Astrocyte (in vitro differentiated cells and primary cell): ENCODE results near the gene THRA. TPM values are rescaled to one million over a fixed set of nuclear protein-coding genes. Genes with fewer than 3 reads are reported as not detected.

ENCODE experiments used
- DNase-seq: peaks from one replicate; pipeline ENCODE4 v3.0.0-alpha.2; 2010; ENCODE audit warnings: low read depth
- FAIRE-seq: peaks from 2 replicates; lab custom pipeline; 2011; peaks lifted over from hg19 to GRCh38; lab: Jason Lieb, UNC
- H2AFZ ChIP-seq: 2 replicates; pipeline ENCODE4 v1.6.0; 2012; ENCODE audit warnings: low read depth, low read length, inconsistent platforms
- H3K27ac ChIP-seq: 2 replicates; pipeline ENCODE4 v1.5.1; 2011; ENCODE audit warnings: low read depth, low read length, inconsistent platforms
- H3K27me3 ChIP-seq: 2 replicates; pipeline ENCODE4 v1.6.0; 2011; ENCODE audit warnings: low read length, inconsistent platforms; ENCODE audit not compliant: insufficient read depth
- H3K36me3 ChIP-seq: 2 replicates; pipeline ENCODE4 v1.5.1; 2011; ENCODE audit warnings: low read length, inconsistent platforms; ENCODE audit not compliant: insufficient read depth
- H3K4me1 ChIP-seq: 2 replicates; pipeline ENCODE4 v1.5.1; 2011; ENCODE audit warnings: low read length, inconsistent platforms; ENCODE audit not compliant: insufficient read depth
- H3K4me2 ChIP-seq: 2 replicates; pipeline ENCODE4 v1.6.0; 2012; ENCODE audit warnings: low read length, inconsistent platforms
- H3K4me3 ChIP-seq: 2 replicates; pipeline ENCODE4 v1.5.1; 2011; ENCODE audit warnings: low read depth, mild to moderate bottlenecking, low read length, inconsistent platforms; ENCODE audit not compliant: insufficient read depth
- H3K79me2 ChIP-seq: 2 replicates; pipeline ENCODE4 v1.6.0; 2012; ENCODE audit warnings: mild to moderate bottlenecking, low read length, inconsistent platforms; ENCODE audit not compliant: insufficient read depth
- H3K9ac ChIP-seq: 2 replicates; pipeline ENCODE4 v1.6.0; 2012; ENCODE audit warnings: mild to moderate bottlenecking, low read length, inconsistent platforms
- H3K9me3 ChIP-seq: 2 replicates; pipeline ENCODE4 v1.5.1; 2012; ENCODE audit warnings: low read depth, mild to moderate bottlenecking, low read length, inconsistent platforms; ENCODE audit not compliant: insufficient read depth
- H4K20me1 ChIP-seq: 2 replicates; pipeline ENCODE4 v1.6.0; 2012; ENCODE audit warnings: low read length, inconsistent platforms; ENCODE audit not compliant: insufficient read depth
- H3K27ac Mint-ChIP-seq: one replicate; pipeline ENCODE4 v1.8.0; 2021; ENCODE audit warnings: mild to moderate bottlenecking, mixed read lengths; ENCODE audit not compliant: unreplicated experiment
- H3K27me3 Mint-ChIP-seq: one replicate; pipeline ENCODE4 v1.8.0; 2021; ENCODE audit warnings: low read depth, mixed read lengths; ENCODE audit not compliant: unreplicated experiment
- H3K36me3 Mint-ChIP-seq: one replicate; pipeline ENCODE4 v1.8.0; 2021; ENCODE audit warnings: low read depth, mixed read lengths; ENCODE audit not compliant: unreplicated experiment
- H3K4me1 Mint-ChIP-seq: one replicate; pipeline ENCODE4 v1.8.0; 2021; ENCODE audit warnings: low read depth, mixed read lengths; ENCODE audit not compliant: unreplicated experiment
- H3K4me3 Mint-ChIP-seq: one replicate; pipeline ENCODE4 v1.8.0; 2021; ENCODE audit warnings: mild to moderate bottlenecking, moderate library complexity, mixed read lengths; ENCODE audit not compliant: unreplicated experiment
- H3K9me3 Mint-ChIP-seq: one replicate; pipeline ENCODE4 v1.8.0; 2021; ENCODE audit warnings: mild to moderate bottlenecking, mixed read lengths; ENCODE audit not compliant: unreplicated experiment
- CTCF ChIP-seq: IDR thresholded peaks from 2 replicates; pipeline ENCODE4 v1.5.1; 2011; ENCODE audit warnings: low read depth, mild to moderate bottlenecking, inconsistent platforms, low read length, moderate library complexity; ENCODE audit not compliant: insufficient read depth
- EZH2 ChIP-seq: IDR thresholded peaks from 2 replicates; pipeline ENCODE4 v1.6.1; 2012; ENCODE audit warnings: mild to moderate bottlenecking, low read length, inconsistent platforms; ENCODE audit not compliant: insufficient read depth
- total RNA-seq: library from RNA; stranded (reverse); gene quantifications from 2 replicates; pipeline ENCODE4 v1.2.1, GENCODE V29; 2021

The THRA gene
- total RNA-seq, 1 donor from 2014 or later, result 16.7 TPM

GRCh38 chr17:40015005-40015997, 47.5 kb upstream of the THRA start, which contains the start of gene CSF3:
Gene CSF3 (plus strand): TSS chr17:40015440. CDS start chr17:40015475, 35 bp downstream.
- Histone ChIP-seq H4K20me1 (no peaks in the 10 kb centered on the region), H3K4me3 (no peak within 1 kb of the TSS), H3K4me2 (peak within 1 kb of the TSS; percentile 13), H3K27me3 (no peaks in the 10 kb centered on the region), H3K9me3 (no peaks in the 10 kb centered on the region), H3K4me1 (peaks cover 28% of the 10 kb centered on the region), H3K9ac (no peak within 1 kb of the TSS), H2AFZ (peak within 1 kb of the TSS; percentile 78), H3K27ac (no peak within 1 kb of the TSS), H3K36me3 (no peaks in the 10 kb centered on the region), H3K79me2 (no peaks in the 10 kb centered on the region)
- Mint-ChIP-seq H3K27ac (no peak within 1 kb of the TSS), H3K4me3 (peak within 1 kb of the TSS; percentile 20), H3K36me3 (peaks cover 7% of the 10 kb centered on the region), H3K9me3 (no peaks in the 10 kb centered on the region), H3K27me3 (no peaks in the 10 kb centered on the region), H3K4me1 (peaks cover 3% of the 10 kb centered on the region)
- DNase-seq (no peak), FAIRE-seq (no peak)
- TF ChIP-seq EZH2 (no peak), CTCF (no peak)

GRCh38 chr17:40015998-40016985, 46.5 kb upstream of the THRA start:
- no peaks in the 10 kb centered on the region for H3K27me3 Mint-ChIP-seq
- no peak overlapping the region for H3K4me2 ChIP-seq
- no peak overlapping the region for H3K27ac Mint-ChIP-seq

More at GRCh38 chr17:40015998-40016985, 46.5 kb upstream of the THRA start:
- Mint-ChIP-seq H3K4me1 (peaks cover 9% of the 10 kb centered on the region), H3K36me3 (peaks cover 12% of the 10 kb centered on the region), H3K4me3 (peak overlapping the region; percentile 20), H3K9me3 (no peaks in the 10 kb centered on the region)
- Histone ChIP-seq H3K36me3 (no peaks in the 10 kb centered on the region), H3K27me3 (no peaks in the 10 kb centered on the region), H3K9me3 (no peaks in the 10 kb centered on the region), H3K9ac (no peak overlapping the region), H3K79me2 (no peaks in the 10 kb centered on the region), H4K20me1 (peaks cover 4% of the 10 kb centered on the region), H2AFZ (no peak overlapping the region), H3K4me1 (peaks cover 32% of the 10 kb centered on the region), H3K4me3 (no peak overlapping the region), H3K27ac (no peak overlapping the region)
- no peak for DNase-seq
- TF ChIP-seq EZH2, result no peak
- TF ChIP-seq CTCF, result no peak
- FAIRE-seq, result no peak
